GM21515 (cell line): Measurements from ENCODE around the gene KTN1.

Experiments
- ATAC-seq: cut with Tn5 transposase; IDR thresholded peaks from one replicate; pipeline ENCODE4 v1.9.1; 2021; ENCODE audit not compliant: unreplicated experiment

Gene KTN1

DNA sequence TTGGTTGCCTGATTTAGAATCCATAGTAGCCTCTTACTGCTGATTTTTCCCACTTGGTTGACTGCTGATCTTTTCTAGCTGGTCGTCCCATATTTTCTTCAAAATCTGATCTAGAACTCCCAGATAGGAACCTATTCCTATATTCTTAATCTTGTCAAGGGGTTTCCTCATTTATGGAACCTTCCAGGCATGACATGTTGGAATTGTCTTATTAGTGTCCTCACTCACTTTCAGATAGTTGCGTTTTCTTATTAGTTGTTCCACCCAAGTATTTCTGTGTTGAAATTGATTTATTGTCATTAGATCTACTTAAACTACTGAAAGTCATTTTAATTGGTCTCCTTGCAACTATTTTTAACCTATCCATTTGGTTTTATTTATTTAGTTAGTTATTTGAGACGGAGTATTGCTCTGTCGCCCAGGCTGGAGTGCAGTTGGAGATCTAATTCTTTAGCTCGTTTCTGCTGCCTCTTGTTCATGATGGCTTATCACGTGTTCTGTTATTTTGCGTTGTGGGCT lies 25.0 kb downstream of the KTN1 start:
- no peak for ATAC-seq

DNA sequence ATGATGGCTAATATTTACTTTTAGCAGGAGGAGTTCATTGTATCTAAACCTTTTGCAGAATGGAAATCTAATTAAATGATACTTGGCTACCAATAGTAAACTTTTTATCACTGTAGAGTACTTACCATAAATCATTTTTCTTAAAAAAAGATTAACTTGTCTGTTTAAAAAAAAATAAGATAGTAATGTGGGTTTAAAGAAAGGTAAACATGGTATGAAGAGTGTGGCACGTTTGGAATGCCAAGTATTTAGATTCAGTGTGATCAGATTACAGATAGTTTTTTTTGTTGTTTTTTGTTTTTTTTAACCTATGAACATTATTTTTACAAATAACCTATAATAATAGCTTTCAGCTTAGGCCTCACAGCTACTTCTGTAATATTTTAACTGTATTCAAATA lies 25.8 kb downstream of the KTN1 start:
- ATAC-seq = no peak

DNA sequence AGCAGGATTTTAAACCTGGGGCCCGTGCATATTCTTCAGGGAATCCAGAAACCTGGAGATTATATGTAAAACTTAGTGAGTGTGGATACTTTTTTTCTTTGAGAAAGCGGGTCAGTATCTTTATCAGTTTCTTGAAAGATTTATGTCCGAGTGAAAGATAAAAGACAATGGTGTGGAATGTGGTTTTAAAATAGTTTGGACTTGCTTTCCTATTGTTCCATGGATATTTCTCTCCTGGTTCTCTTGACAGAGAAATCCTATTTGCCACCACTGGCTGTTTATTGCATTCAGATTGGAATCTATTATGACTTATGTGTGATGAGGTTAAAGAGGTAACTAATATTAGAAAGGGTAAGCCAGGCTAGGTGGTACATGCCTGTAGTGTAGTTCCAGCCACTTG lies 27.4 kb downstream of the KTN1 start:
- no peak for ATAC-seq

DNA sequence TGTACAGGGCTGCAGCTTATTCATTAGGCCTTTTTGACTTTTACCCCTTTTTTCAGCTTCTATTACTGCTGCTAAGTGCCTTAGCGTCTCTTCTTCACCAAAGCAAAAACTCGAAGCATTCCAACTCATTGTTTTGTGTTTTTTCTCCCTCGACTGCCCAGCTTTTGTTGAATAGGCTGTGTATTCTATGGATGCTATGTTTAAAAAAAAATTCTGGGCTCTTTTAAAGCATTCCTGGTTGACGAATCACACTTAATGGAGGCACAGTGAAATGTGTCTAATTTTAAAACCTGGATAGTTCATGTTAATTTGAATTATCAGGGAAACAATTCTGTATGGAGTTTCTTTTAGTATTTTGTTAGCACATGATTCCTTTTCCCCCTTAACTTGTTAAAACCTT lies 29.7 kb downstream of the KTN1 start:
- ATAC-seq = no peak

DNA sequence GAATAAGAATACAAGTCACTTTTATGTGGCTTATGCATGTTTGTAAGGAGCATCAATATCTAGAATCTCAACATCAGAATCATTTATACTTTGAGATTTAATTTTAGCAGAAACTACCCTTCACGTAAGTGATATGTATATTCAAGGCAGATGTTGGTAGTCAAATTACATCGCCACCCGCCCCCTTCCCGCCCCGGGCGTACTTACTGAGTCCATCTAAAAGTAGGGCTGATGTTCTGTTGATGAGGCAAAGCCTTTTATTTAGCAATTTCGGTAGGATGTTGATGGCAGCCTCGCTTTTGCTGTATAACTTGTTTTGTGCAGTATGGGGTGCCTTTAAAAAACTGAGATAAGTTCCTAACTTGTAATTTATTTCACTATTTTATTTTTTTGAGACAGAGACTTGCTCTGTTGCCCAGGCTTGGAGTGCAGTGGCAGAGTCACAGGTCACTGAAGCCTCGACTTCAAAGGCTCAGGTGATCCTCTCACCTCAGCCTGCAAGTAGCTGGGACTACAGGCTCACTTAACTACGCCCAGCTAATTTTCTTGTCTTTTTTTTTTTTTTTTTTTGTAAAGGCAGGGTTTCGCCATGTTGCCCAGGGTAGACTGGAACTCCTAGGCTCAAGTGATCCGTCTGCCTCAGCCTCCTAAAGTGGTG lies 30.8 kb downstream of the KTN1 start:
- no peak for ATAC-seq

DNA sequence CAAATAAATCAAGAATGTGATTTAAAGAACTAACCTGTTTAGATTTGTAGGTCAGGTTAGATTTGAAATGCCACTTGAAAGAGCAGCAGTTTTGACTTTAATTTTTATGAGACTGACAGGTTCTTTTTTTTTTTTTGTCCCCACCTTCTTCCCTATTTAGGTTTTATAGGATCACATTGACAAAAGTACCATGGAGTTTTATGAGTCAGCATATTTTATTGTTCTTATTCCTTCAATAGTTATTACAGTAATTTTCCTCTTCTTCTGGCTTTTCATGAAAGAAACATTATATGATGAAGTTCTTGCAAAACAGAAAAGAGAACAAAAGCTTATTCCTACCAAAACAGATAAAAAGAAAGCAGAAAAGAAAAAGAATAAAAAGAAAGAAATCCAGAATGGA lies 31.9 kb downstream of the KTN1 start:
- ATAC-seq = no peak

DNA sequence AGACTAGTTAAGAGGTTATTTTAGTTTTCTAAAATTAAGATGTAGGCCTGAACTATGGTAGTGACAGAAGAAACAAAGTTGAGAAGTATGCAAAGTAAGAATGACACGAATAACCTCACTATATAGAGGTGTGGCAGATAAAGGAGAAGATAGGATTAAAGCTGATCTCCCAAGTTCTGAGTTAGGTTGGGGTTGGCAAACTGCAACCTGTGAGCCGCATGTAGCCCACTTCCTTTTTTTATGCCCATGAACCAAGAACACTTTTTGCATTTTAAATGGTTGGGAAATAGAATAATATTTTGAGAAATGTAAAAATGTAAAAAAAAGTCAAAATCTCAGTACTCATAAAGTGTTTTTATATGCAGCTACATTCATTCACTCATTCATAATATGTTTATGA lies 34.3 kb downstream of the KTN1 start:
- ATAC-seq = no peak

DNA sequence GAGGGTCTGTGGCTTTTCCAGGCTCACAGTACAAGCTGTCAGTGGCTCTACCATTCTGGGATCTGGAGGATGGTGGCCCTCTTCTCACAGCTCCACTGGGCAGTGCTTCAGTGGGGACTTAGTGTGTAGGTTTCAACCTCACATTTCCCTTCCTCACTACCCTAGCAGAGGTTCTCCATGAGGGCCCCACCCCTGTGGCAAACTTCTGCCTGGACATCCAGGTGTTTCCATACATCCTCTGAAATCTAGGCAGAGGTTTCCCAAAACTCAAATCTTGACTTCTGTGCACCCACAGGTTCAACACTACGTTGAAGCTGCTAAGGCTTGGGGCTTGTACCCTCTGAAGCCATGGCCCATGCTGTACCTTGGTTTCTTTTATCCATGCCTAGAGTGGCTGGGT lies 40.3 kb downstream of the KTN1 start:
- ATAC-seq = no peak

DNA sequence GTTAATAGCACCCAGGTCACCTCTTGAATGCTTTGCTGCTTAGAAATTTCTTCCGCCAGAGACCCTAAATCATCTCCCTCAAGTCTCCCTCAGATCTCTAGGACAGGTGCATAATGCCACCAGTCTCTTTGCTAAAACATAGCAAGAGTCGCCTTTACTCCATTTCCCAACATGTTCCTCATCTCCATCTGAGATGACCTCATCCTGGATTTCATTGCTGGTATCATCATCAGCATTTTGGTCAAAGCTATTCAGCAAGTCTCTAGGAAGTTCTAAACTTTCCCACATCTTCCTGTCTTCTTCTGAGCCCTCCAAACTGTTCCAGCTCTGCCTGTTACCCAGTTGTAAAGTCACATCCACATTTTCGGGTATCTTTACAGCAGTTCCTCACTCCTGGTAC lies 41.0 kb downstream of the KTN1 start:
- no peak for ATAC-seq

DNA sequence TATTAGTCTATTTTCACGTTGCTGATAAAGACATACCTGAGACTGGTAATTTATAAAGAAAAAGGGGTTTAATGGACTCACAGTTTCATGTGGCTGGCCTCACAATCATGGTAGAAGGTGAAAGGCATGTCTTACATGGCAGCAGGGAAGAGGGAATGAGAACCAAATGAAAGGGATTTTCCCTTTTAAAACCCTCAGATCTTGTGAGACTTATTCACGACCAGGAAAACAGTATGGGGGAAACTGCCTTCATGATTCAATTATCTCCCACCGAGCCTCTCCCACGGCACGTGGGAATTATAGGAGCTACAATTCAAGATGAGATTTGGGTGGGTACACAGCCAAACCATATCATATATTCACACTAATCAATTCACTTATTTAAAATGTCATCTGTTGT lies 41.4 kb downstream of the KTN1 start:
- ATAC-seq = no peak

DNA sequence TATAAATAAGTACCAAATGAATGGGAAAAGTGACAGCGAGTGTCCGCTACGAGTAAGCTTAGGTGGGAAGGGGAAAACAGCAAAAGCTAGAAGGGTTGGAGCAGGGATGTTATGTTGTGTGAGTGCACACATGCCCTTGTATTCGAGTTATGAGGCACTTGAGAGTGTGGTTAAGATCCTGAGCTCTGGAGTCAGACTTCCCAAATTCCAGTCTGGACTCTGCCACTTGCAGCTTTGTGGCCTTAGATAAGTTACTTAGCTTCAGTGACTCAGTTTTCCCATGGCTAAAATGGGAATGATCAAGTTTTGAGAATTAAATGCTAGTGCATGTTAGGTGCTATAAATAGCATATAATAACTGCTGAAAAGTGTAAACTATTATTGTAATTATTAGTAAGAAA lies 44.9 kb downstream of the KTN1 start:
- ATAC-seq = no peak

DNA sequence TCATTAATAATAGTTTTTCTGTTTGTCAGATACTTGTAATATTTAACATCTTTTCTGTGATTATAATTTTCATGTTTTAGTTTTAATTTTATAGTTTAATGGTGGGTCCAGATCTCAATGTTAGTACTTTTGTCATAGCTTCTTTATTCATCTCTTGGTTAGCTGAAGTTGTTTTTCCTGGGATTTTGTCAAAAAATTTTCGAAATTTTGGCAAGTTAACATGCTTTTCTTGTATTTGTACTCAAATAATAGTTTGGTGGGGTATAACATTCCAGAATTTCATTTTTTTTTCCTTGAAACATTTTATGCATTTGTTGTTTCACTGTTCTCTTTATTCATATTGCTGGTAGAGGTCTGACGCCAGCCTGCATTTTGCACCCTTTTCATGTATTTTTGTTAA lies 45.5 kb downstream of the KTN1 start:
- ATAC-seq = no peak

DNA sequence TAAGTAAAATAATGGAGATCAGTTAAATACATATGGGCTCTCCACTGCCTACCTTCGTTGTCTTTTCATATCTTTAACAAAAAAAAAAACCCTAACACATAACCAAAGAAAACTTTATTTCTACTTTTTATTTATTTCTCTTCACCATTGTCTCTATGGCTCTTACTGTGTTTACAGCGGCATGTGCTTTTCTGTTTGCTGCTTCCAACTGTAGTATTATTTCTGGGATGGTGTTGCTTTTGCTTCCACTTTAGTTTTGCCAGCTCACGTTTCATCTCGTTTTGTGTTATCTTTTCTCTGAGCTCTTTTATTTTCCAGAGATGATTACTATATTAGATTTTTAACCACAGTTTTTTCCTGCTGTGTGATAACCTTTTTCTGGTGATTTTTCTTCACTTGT lies 46.1 kb downstream of the KTN1 start:
- no peak for ATAC-seq

DNA sequence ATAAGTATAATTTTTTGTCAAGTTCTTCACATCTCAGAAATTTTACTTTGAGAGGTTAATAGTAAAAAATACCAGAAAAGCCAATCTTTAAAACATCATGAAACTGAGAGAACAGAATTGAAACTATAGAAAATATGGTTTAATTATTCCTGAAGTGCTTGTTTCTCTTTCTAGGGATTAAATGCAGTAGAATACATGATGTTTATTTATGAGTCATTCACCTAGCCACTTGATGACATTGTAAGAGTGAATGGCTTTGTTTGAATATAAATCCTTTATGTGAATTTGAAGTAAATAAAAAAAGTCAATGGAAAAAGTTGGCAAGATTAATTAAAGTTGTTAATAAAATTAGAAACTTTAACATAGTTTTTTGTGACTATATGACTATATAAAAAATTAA lies 48.4 kb downstream of the KTN1 start:
- no peak for ATAC-seq

DNA sequence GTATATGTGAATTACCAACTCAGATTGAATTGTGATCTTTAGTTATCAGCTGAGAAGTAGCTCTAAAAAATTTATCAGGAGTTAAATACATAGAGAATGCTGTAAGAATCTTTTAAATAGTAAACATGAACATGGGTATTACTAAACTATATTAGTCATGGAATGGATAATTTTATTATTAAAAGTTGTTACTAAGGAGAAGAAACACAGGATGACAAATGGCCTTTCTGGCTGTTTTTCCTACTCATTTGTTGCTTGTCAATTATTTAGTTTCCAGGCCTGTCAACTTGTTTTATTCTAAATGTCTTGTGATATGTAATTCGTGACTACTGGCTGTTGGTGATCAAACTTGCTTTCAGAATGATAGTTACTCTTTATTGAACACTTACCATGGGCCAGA lies 58.7 kb downstream of the KTN1 start:
- ATAC-seq = no peak

DNA sequence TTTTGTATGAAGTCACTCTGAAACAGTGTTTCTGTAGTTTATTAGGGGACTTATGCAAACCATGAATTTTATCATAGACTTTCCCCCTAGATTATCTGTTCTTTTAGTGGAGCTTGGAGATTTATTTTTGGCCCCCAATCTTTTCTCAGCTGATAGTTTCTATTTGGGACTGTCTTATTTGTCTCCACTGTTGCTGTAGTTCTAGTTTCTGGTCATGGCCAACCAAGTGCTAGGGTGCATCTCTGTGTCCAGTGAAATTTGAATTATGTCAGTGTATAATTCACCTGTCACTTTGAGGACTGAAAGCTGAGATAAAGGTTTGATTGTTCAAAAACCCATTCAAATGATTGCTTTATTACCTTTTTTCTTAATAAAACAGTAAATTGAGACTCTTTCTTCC lies 61.3 kb downstream of the KTN1 start:
- ATAC-seq = no peak

DNA sequence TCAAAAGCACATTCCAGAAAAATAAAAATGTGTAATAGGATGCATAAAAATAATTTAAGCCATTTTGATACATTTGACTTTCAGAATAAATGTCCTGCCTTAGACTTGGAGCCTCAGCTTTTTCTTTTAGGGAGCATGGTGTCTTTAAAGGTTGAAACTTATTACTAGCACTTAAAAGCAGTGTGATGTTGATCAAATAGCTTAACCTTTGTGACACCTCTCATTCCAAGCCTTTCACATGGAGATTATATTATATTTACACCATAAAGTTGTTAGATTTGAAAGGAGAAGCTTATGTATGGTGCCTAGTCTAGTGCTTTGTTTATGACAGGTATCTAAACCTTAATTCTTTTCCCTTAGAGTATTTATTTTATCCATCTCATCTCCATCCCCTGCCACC lies 61.9 kb downstream of the KTN1 start:
- ATAC-seq = no peak

DNA sequence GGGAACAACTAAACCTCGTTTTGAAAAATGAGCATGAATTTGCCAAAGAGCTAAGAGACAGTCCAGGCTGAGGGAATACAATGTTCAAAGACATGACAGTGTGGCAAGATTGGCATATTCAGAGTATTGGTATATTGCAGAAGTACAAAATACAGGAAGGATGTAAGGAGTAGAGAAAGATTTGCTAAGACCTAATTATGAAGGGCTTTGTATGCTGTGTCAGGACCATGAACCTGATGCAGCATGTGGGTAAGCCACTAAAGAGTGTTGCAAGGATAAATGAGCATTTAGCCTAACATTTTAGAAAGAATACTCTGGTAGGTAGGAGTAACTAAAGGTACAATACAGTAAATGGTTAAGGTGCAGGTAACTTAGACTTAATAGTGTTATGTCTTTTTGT lies 65.1 kb downstream of the KTN1 start:
- no peak for ATAC-seq

DNA sequence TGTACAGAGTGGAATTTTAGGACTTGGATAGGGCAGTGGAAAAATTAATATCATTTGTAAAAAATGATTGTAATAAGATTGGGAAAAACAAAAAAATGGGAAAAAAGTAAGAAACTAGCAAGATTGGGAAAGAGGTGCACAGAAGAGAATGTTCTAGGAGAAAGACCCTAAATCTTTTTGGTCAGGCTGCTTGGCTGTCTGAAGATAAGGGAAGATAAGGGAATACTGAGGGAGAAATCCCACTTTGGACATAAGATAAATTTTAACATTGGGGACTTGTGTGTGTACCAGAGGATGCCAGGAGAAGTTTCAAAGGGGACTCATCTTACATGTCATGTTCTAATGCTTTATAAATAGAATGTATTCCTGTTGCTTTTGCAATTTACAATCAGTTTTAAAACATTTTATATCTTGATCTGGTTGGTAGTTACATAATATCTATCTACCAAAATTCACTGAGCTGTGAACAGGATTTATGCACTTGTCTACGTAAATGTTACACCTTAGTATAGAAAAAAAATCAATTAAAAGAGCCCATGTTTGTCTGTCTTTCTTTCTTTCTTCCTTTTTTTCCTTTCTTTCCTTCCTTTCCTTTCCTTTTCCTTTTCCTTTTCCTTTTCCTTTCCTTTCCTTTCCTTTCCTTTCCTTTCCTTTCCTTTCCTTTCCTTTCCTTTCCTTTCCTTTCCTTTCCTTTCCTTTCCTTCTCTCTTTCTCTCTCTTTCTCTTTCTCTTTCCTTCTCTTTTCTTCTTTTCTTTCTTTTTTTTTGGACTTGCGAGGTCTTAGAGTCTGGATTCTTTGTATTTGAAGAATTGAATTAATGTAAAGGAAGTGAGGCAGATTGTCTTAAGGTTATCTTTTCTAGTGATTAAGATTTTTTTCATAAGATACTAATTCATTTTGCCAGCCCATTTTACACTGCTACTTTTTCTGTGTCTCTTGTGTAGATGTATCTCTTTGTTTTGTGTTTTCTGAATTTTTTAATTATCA lies 66.1 kb downstream of the KTN1 start:
- ATAC-seq = no peak

DNA sequence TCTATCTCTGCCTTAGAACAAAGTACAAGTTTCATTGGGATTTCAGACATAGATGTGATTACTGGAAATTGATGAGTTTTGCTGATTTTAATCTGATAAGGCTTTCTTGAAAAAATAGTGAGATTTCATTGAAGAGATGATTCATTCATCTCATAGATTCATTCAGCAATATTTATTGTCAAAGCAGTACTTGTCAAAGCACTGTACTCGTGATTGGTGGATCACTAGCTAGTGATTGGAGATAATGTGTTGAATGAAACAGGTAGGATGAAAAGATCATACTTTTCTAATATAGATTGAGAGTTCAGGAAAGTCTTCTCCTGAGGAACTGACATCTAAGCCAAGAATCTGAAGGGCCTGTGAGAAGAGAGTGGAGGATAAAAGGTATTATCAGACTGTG lies 71.0 kb downstream of the KTN1 start:
- ATAC-seq = no peak

DNA sequence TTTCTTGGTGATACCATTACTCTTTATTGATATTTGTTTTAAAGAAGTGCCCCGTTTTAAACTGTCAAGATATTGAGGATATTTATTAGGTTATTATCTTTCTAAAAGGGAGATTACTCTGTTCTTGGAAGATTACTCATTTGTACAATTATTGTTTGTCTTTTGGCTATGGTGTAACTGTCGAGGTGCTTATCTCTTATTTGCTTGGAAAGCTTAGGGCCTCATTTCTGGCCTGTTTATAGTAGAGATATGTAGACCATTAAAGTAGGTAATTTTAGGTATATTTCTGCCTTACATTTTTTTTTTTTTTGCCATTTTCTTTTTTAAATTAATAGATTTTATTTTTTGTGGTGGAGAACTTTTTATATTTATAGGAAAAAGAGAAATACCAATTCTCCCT lies 74.2 kb downstream of the KTN1 start:
- ATAC-seq = no peak

DNA sequence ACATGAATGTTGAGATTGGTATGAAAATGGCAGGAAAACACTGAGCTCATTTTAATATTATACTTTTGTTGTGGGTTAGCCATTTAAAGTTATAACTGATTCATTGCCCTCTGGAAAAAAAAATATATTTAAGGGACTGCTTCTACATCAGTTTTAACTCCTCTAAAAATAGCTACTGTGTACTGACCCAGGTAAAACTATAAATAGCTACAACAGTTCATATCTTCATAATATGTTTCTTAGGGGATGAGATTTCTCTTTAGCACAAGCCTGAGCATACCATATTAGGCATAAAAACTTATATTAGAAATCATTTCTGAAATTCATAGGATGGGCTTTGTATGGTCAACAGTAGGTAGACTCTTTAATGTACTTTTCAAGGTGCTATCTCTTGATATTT lies 81.0 kb downstream of the KTN1 start:
- ATAC-seq = no peak
